GM18502 (cell line): Measurements from ENCODE around the gene ST6GALNAC3.
"Not testable (repeated sequence)": the region's sequence is repeated elsewhere in the genome, so short reads cannot be mapped to it uniquely, and the experiment has no call there.

Experiments
- ATAC-seq: cut with Tn5 transposase; IDR thresholded peaks from one replicate; pipeline ENCODE4 v1.9.1; 2021; ENCODE audit warnings: mild to moderate bottlenecking; ENCODE audit not compliant: unreplicated experiment, poor library complexity

The ST6GALNAC3 gene

DNA sequence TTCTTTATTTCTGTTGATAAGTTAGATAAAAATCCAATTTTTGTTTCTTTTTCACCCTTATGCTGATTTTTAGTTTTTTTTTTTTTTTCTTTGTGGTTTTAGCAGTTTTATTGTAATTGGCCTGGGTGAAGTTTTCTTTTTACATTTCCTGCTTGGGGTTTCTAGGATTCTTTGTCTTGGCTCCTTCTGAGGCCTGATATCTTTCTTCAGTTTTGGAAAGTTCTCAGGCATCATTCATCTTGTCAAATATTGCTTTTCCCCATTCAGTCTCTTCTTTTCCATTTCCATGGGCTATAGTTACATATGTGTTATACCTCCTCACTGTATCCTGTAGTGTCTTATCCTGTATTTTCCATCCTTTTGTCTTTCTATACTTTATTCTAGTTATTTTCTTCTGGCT, 28.5 kb downstream of the ST6GALNAC3 start:
- no peak for ATAC-seq

DNA sequence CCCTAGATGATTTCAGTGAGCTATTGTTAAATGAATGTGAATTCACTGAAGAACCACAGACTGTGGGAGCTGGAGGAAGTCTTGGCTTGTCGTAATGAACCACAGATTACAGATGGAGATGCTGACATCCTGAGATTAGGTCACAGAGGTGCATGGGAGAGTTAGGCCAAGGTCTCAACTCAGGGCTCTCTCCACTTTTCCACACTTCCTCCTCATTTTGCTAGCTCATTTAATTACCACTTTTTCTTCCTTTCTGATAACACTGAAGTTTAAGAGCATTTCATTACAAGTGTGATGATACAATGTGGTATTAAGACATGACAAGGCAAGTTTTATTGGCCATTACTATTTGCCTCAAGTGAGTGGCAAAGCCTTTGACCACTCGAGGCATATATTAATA, 30.8 kb downstream of the ST6GALNAC3 start:
- no peak for ATAC-seq

DNA sequence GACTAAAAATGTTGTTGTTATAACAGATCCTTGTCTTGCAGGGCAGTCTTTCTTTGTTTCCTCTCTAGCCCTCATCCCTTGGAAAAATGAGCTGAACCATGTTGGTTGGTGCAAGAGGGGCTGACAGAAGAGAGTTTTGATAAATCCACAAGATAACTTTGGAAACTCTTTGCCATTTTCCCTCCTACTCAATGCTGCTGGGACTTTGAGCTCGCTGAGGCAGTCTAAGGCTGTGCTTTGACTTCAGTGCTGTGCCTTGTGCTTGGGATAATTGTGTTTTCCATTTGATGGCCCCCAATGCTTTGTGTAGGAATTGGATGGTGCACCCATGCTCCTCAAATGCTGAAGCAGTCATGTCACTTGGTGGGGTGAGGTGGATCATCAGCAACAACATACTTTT, 31.7 kb downstream of the ST6GALNAC3 start:
- no peak for ATAC-seq

DNA sequence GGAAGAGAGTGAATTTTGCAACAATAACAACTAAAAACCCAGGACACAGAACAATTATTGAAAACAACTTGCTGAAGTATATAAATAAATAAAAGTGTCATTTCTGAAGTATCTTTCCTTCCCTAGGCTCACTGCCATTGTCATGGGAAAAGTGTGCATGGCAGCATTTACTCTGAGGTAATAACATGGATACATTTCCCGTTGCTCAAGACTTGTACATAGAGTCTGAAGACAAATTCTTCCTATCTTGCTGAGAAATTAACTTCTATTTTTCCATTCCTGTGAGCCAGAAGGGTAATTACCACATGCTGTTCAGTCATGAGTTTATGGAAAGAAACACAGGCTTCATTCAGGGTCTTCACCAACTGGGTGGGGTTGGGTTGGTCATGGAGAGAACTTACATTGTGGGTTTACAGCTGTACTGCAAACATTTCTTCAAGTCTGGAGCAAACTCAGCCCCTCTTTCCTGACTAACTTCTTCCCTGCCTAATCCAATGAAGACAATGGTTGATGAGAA, 32.2 kb downstream of the ST6GALNAC3 start:
- ATAC-seq = no peak

DNA sequence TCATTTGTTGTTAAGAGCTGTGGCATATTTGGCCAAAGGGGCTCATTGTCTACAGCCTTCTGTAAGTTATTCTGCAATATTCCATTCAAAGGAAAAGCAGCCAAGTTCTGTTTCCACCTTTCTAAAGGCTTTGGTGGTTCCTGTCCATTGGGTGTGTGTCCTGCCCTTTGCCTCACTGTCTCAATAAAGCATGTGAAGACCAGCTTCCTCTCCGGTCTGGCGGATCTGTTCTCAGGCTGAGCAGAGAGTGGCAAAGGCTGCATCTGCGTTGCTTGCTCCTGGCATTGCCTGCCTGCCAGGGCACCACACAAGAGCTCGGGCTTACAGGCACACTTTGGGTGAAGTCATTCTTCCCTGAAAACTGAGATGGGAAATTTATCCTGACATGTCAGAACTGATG, 34.9 kb downstream of the ST6GALNAC3 start:
- no peak for ATAC-seq

DNA sequence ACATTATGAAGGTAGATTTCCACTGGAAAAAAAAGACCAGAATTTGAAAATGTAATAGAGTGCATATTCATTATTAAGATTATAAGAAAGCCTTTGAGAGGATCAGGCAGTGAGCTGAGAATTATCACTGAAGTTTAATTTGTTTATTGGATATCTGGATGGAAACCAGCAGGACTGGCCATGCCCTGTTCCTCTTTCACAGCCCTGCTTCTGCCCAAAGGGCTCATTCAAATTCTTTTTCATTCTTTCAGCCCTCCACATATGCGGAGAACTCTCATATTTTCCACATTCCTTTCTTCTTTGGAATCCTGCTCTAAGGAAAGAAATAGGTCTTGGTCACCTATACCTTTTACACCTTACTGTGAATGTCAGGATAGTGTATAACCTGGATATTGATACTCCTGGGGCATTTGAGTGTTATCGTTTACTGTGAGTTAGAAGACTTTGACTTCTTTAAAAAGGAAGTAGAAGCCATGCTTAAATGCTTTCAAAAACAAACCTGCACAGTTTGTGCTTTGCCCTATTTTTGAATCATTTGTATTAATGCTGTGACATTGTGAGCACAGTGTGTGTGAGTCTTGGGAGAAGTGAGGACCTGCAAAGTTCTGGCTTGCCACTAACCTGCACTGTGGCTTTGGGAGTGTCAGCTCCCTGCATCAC, 35.5 kb downstream of the ST6GALNAC3 start:
- no peak for ATAC-seq

DNA sequence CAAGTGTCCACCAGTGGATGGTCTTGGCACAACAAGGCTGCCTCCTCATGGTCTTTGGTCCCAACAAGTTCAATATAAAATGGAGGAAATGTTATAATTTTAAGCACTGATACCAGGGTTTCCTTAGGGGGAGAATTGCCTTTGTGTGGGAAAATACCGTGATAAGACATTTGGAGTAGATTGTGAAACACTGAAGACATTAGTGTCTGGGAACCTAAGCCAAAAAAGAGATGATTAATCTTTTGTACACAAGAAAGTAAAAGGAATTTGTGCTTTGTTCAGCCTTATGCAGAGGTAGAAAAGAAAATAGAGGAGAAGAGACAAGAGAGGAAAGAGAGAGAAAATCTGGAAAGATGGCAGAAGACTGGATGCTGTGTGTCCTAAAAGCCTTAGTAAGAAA, 36.1 kb downstream of the ST6GALNAC3 start:
- no peak for ATAC-seq

DNA sequence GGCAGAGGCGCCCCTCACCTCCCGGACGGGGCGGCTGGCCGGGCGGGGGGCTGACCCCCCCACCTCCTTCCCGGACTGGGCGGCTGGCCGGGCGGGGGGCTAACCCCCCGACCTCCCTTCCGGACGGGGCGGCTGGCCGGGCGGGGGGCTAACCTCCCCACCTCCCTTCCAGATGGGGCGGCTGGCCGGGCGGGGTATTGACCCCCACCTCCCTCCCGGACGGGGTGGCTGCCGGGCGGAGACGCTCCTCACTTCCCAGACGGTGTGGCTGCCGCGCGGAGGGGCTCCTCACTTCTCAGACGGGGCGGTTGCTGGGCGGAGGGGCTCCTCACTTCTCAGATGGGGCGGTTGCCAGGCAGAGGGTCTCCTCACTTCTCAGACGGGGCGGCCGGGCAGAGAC, 37.8 kb downstream of the ST6GALNAC3 start:
- ATAC-seq = not testable (repeated sequence)

DNA sequence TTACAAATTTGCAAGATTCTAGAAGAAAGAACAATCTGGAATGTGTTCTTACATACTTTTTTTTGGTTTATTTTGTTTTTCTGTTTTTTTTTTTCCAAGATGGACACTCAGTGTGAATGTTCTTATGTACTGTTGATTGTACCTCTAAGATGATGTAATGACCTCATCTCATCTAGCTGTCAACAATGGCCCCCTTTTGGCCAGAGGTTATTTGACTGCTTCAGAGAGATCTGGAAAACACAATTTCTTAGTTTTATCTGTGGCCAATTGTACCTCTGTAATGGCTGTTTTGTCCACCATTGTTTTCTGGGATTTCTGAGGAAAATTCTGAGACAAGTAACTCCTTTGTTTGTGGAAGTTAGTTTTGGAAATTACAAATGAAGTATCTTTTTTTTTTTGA, 38.9 kb downstream of the ST6GALNAC3 start:
- no peak for ATAC-seq

DNA sequence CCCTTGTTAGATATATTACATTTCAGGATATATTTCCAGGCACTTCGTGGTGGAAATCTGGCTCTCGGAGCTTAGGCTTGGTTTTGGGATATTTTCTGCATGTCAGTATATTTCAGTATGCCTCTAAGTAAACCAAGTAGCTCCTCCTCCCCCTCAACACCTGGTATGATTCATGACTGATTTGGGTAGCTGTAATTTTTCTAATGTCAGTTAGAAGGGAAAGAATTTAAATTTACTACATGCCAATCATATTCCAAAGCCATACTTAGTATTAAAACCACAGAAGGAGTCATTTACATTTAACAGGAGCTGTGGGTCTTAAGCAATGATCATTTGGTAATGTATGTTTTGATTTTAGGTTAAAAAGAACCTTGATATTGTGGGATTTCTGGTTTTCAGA, 40.6 kb downstream of the ST6GALNAC3 start:
- ATAC-seq = no peak

DNA sequence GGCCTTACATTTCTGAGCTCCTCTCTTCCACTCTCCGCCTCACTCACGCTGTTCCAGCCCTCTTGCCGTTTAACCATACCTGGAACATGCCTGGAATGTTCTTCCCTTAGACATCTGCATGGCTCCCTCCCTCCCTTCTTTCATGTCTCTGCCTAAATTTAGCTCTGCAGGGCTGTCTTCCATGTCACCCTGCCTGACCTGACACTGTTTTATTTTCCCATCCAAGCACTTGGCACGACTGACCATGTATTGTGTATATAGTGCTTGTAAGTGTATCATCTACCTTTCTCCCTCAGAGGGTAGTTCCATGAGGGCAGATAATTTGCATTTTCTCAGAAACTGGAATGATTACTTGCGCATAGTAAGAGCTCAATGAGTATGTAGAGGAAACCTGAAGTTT, 47.3 kb downstream of the ST6GALNAC3 start:
- ATAC-seq = no peak

DNA sequence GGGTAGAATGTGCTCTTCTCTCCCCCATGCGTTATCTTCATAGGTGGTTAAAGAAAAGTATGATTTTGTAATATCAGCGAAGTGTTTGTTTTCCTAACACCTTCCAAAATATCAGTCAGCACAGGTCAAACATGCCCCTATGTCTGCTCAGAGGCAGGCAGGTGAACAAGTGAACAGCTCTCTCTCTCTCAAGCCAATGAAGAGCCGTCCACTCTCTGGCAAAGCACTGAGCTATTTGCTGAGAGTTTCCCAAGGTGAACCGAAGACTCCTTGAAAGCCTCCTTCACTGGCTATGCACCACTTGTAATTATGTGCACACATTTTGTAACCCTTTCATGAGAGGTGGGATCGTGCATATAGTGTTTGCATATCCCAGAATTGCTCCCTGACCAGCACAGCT, 47.7 kb downstream of the ST6GALNAC3 start:
- no peak for ATAC-seq

DNA sequence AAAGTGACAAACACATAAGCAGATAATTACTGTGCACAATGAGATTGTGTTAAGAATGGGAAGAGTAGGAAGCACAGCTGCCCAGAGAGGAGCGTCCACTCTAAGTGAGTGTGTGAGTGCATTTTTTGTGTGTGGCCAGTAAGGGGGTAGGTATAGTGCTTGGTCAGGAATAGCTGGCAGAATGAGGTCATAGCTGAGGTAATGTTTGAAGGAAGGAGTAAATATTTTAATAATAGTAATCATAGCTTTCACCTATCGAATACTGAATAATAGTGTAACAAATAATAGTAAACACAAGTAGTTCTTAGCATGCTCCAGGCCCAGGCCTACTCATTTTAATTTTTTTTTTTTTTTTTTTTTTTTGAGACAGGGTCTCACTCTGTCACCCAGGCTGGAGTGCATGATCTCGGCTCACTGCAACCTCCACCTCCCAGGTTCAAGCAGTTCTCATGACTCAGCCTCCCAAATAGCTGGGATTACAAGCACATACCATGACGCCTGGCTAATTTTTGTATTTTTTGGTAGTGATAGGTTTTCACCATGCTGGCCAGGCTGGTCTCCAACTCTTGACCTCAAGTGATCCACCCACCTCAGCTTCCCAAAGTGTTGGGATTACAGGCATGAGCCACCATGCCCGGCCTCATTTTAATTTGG, 49.0 kb downstream of the ST6GALNAC3 start:
- ATAC-seq = not testable (repeated sequence)

DNA sequence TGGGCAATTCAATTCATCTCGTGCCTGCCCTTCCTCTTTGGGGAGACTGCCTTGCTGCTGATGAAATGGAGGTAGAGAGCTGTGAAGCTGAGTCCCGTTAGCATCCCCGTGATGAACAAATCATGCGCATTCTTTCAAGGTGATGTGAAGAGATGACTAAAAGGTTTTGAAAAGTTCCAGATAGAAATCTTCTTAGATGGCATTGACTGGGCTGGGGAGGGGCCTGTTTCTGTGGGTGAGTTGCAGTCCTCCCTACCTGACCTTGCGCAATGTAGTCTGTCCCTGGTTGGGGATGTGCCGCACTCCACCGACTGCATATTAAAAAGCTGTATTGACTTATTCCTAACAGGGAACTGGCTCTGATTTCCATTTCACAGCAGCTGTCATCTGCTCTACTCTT, 49.6 kb downstream of the ST6GALNAC3 start:
- ATAC-seq = no peak

DNA sequence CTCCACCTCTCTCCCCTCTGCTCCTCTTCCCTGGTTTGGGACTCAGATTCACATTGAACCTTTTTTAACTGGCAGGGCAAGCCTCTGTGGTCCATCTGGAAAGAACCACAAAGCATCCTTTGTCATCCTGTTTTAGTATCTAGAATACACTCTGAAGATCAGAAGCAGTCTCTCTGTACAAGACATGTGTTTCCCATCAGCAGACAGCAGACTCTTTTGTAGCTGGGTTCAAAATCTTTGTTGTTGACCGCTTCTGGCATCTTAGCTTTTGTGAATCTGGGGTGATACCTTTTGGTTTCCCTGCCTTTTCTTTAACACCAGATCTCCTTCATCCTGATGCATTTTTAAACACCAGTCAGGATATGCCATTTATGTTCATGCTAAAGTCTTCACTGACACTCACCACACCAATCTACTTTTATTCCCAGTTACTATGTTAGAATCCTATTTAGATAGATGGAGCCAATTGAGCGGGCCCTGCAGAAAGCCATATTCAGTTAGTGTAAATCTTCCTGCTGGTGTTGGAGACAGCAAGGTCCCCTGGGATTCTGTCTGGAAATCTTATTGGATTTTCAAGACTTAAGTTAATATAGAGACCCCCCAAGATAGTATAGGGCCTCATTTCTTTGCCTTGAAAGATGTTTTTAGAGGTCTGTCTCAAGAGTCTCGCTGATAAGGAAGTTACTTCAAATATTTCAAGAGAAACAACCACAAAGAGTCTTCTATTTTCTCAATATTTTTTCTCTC, 51.1 kb downstream of the ST6GALNAC3 start:
- ATAC-seq = no peak

DNA sequence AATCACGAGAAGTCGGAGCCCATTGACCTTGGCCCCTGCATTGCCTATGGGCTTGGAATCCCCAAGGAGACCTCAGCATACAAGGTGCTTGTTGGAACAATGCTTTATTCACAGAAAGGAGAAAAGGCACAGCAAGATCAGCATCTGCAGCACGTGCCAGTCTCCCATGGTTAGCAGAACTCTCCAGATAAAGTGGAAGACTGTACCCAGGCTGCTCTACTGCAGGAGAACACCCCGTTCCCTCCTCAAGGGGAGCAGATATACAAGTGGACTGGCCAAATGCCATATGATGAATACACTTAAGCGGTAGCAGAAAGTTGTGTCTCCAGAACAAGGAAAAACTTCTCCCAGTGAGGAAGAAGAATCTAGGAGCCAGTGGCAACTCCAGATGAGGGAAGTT, 53.5 kb downstream of the ST6GALNAC3 start:
- no peak for ATAC-seq

DNA sequence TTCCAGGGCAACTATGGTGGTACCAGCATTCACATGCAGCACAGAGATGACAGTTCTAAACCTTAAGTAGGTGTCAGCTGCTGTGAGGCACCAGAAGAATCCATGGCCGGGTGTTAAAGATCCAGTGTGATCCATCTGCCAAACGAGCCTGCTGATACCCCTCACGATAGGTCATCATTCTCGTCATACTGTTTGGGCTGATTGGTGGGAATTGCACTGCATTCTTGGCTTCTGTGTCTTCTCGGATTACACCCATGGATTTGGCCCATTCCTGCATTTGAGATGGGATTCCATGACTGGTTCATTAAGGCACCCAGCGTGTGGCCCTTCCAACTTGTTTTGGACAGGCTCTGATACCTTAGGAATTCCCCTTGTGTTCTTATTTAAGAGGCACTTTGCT, 55.2 kb downstream of the ST6GALNAC3 start:
- ATAC-seq = no peak

DNA sequence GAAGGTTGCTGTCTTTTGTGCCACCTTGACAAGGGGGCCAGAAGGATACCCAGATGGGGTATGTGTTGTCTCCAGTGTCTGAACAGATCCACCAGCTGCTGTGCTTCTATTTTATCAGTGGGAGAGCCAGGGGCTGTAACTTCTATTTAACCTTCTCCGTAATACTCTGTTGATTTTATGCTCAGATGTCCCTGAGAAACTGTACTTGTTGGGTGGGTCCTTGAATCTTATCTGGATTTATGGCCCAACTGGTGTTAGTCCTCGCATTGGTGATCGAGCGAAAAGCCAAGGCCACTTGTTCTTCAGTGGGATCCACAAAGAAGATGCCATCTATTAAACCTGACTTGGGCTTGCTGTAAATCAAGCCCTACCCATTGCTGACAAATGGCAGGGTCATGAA, 56.4 kb downstream of the ST6GALNAC3 start:
- no peak for ATAC-seq

DNA sequence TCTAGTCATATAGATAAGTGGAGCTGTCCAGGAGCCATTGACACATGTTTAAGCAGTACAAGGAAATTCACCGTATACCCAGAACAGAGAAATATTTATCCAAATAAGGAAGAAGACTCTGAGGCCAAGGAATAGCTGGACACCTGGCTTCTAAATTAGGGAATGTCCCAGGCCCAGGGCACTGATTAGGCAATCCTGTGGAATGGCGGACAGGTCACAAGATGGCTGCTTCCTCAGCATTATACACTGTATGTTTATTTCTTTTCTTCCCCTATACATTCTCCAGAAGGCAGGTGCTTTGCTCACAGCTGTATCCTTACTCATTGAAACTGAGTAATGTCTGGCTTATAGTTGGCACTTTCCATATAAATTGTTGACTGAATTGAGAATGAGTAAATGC, 59.4 kb downstream of the ST6GALNAC3 start:
- no peak for ATAC-seq

DNA sequence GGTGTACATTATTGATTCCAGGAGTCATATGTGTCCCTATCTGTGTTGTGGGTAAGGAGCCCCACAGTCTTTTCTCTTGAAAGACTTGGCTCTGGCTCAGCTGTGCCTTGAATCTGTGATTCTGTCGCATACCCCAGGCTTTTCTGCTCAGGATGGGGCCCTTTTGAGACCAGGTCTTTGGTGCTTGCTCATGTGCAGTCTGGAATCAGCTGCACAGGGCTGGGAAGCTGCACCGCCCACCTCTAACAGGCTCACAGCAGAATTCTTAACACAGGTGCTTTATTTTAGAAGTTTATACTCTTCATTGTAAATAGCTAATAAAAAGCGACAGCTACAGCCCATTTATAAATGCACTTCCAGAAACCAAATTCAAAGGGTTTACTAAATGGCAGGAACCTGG, 61.3 kb downstream of the ST6GALNAC3 start:
- no peak for ATAC-seq

DNA sequence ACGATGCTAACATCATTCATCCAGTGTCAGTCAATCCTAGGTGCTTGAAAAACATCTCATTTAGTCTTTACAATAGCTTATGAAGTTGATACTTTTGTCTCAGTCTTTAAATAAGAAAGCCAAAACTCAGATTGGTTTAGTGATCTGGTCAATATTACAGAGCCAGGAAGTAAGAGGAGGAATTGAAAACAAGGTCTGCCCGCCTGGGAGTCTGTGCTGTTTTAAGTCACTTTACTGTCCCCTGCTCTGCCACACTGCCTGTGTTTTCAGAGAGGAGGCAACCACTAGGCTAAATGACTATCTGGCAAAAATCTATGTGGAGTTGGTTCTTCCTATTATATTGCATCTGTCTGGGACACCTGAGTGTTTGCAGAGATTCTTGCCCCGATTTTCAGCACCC, 62.3 kb downstream of the ST6GALNAC3 start:
- ATAC-seq = no peak
